Left forelimb (tissue), 1 donor: ENCODE data around the gene ECEL1.

ENCODE experiments used
- DNase-seq: peaks from one replicate; pipeline ENCODE4 v3.0.0-alpha.2; 2018; ENCODE audit warnings: low spot score

ECEL1 gene

GRCh38 chr2:232497348-232497747 lies 9.7 kb upstream of the ECEL1 start:
- DNase-seq = no peak

- DNase-seq = no peak
Measured at GRCh38 chr2:232496501-232497270, 9.1 kb upstream of the ECEL1 start.

- DNase-seq = no peak
Measured at GRCh38 chr2:232495292-232495691, 7.7 kb upstream of the ECEL1 start.

- DNase-seq = no peak
Measured at GRCh38 chr2:232494542-232494941, 6.9 kb upstream of the ECEL1 start.

GRCh38 chr2:232493701-232494474 lies 6.3 kb upstream of the ECEL1 start:
- DNase-seq = no peak

GRCh38 chr2:232492963-232493700 lies 5.5 kb upstream of the ECEL1 start:
- no peak for DNase-seq

GRCh38 chr2:232492236-232492848 lies 4.7 kb upstream of the ECEL1 start:
- no peak for DNase-seq

GRCh38 chr2:232491139-232491780 lies 3.6 kb upstream of the ECEL1 start:
- DNase-seq = no peak

GRCh38 chr2:232490221-232491138 lies 2.8 kb upstream of the ECEL1 start:
- DNase-seq = no peak

- DNase-seq = no peak
Measured at GRCh38 chr2:232489516-232490220, 2.0 kb upstream of the ECEL1 start.

- DNase-seq = no peak
Measured at GRCh38 chr2:232488721-232489300, 1.2 kb upstream of the ECEL1 start.

GRCh38 chr2:232488097-232488711 lies 570 bp upstream of the ECEL1 start:
- DNase-seq = no peak

GRCh38 chr2:232486558-232487384 lies 863 bp downstream of the ECEL1 start:
- no peak for DNase-seq

GRCh38 chr2:232485757-232486557 lies 1.7 kb downstream of the ECEL1 start:
- no peak for DNase-seq

GRCh38 chr2:232485348-232485756 lies 2.3 kb downstream of the ECEL1 start:
- DNase-seq = peak; percentile 47

- DNase-seq = peak; percentile 64
Measured at GRCh38 chr2:232484628-232485347, 2.8 kb downstream of the ECEL1 start.
